ENCODE results near the gene SLC39A7. TPM values are rescaled to one million over a fixed set of nuclear protein-coding genes. Genes with fewer than 3 reads are reported as not detected.

The SLC39A7 gene
- total RNA-seq, 4 donors from 2014 or later: 45.4 to 61.3 (median 58.1) TPM

DNA sequence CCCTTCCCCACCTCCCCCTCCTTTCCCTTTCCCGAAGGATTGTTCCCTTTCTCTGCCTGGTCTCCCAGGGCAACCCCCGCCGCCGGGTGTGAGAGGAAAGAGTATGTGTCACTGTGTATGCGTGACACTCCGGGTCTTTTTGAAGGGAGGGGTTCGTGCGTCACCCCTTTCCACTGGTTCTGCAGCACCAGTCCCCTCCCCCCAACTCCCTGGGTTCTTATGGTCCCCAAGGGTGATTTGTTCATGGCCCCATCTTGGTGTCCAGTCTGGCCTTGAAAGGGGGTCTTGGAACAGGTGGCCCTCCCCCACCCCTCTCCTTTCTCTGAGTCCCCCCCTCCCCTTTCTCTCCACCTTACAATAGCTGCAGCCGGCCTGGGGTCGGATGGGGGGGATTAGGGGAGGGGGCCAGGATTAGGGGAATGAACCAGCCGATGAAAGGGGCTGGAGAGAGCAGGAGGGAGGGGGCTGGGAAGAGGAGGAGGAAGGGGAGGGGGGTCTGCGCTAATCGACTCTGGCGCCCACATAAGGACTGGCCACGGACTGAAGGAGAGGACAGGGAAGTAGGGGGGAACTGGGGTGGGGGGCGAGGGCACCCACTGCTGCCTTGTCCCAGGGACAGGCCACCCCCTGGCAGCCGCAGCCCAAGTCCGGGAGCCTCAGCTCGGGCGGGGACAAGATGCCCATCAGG lies 6.3 kb downstream of the SLC39A7 start:
- no peaks in the 10 kb centered on the region for H3K27me3 ChIP-seq
- H3K9me3 ChIP-seq: no peaks in the 10 kb centered on the region
- peak overlapping the region; percentile 87 to 97 (median 90) for H3K4me3 ChIP-seq
- H3K36me3 ChIP-seq: peaks cover 0 to 46% (median 0%) of the 10 kb centered on the region in 3 donors
- H3K27ac ChIP-seq: peak overlapping the region; percentile 93 to 98 (median 97)
- WGBS, 2 donors: 15 to 18% methylated on average over 20 of the region's 20 CpGs
- no peak for TF ChIP-seq POLR2A (IDR thresholded peaks at IDR 0.05)
- no peak for TF ChIP-seq EP300 (IDR thresholded peaks at IDR 0.05)
- TF ChIP-seq, protein P1, sequence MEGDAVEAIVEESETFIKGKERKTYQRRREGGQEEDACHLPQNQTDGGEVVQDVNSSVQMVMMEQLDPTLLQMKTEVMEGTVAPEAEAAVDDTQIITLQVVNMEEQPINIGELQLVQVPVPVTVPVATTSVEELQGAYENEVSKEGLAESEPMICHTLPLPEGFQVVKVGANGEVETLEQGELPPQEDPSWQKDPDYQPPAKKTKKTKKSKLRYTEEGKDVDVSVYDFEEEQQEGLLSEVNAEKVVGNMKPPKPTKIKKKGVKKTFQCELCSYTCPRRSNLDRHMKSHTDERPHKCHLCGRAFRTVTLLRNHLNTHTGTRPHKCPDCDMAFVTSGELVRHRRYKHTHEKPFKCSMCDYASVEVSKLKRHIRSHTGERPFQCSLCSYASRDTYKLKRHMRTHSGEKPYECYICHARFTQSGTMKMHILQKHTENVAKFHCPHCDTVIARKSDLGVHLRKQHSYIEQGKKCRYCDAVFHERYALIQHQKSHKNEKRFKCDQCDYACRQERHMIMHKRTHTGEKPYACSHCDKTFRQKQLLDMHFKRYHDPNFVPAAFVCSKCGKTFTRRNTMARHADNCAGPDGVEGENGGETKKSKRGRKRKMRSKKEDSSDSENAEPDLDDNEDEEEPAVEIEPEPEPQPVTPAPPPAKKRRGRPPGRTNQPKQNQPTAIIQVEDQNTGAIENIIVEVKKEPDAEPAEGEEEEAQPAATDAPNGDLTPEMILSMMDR (IDR thresholded peaks at IDR 0.05): no peak
- H3K4me1 ChIP-seq: peaks cover 3 to 60% (median 30%) of the 10 kb centered on the region in 4 donors
- no peak for DNase-seq (ENCODE audit: low spot score in 2 of 2)

DNA sequence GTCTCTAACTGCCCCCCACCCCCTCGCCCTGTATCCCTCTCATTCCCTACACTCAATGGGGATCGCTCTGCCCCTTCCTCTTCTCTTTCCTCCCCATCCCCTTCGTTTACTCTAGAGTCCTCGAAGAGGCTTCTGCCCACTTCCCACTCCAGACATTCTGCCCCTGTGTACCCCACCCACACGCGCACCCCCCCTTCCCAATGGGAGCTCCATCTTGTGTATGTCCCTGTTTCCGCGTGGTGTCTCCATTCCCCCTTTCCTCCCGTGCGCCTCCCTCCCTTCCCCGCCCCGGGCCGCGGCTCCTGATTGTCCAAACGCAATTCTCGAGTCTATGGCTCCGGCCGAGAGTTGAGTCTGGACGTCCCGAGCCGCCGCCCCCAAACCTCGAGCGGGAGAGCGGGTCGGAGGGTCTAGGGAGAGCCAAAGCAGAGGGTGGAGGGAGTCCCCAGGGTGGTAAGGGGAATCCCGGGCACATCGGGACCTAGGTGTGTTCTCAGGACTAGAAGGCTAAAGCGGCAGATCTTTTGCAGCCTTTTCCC lies 7.0 kb downstream of the SLC39A7 start:
- peak in 1 of 2 donors; percentile 54 for DNase-seq (ENCODE audit: low spot score in 2 of 2)
- WGBS, 2 donors: 1 to 2% methylated on average over 28 to 29 of the region's 29 CpGs
- peaks cover 0 to 60% (median 26%) of the 10 kb centered on the region in 4 donors for H3K4me1 ChIP-seq

DNA sequence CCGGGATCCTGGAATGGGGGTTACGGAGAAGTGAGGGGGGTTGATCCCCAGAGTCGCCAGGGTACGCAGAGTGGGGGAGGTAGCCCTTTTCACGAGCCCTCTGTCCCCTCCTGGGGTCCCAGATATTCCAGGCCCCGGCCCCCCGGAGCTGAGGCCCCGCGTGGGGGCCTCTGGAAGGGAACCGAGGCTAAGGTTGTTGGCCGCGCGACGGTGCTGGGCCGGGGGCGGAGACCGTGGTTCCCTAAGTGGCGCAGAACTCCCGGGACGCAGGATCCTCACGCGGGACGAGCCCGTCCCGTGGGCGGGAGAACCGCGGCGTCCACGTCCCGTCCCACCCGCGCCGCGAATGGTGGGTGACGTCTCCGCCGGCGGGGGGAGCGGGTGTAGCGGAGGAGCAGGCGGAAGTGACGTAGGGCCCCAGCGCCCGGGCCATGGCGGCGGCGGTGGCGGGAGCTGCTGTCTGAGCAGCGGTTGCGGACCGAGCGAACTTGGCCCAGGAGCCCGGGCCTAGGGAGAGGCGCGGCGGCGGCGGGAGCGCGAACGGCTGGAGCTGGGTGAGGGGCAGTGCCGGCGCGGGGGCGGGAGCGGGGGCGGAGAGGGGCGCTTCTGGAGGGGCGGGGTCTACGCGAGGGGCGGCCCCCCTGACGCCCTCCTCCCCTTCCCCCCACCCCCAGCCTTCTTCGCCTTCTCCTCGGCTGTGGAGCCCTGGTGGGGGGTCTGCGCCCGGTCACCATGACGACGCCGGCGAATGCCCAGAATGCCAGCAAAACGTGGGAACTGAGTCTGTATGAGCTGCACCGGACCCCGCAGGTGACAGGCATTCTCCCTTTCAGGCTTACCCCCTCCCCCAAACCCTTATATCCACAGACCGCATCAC lies 7.7 kb downstream of the SLC39A7 start, which contains the start of gene RING1:
RING1 (plus strand) TSS at position 410 of the 877 bp plus-strand sequence; CDS start at position 733, 323 bp downstream.
- Histone ChIP-seq H3K4me3 (peak within 1 kb of the TSS; percentile 87 to 97 (median 90)), H3K27ac (peak within 1 kb of the TSS; percentile 93 to 98 (median 97)), H3K9me3 (no peaks in the 10 kb centered on the region), H3K36me3 (peaks cover 0 to 36% (median 0%) of the 10 kb centered on the region in 3 donors), H3K4me1 (peaks cover 0 to 60% (median 33%) of the 10 kb centered on the region in 4 donors), H3K27me3 (peaks cover 0 to 4% of the 10 kb centered on the region in 2 donors)
- TF ChIP-seq, protein P1 (IDR thresholded peaks at IDR 0.05): peak in 1 of 5 experiments; percentile 35
- peak; percentile 97 to 99 for TF ChIP-seq POLR2A (IDR thresholded peaks at IDR 0.05)
- TF ChIP-seq EP300 (IDR thresholded peaks at IDR 0.05): peak; percentile 92 to 100
- 1% methylated on average over 39 to 44 of the region's 86 CpGs for WGBS, 2 donors
- peak; percentile 83 to 86 for DNase-seq (ENCODE audit: low spot score in 2 of 2)

More for the DNA sequence above, 7.0 kb downstream of the SLC39A7 start:
- Histone ChIP-seq H3K9me3 (no peaks in the 10 kb centered on the region), H3K36me3 (peaks cover 0 to 43% (median 0%) of the 10 kb centered on the region in 3 donors), H3K27ac (peak overlapping the region; percentile 93 to 98 (median 97)), H3K4me3 (peak overlapping the region; percentile 87 to 97 (median 90)), H3K27me3 (no peaks in the 10 kb centered on the region)
- TF ChIP-seq EP300 (IDR thresholded peaks at IDR 0.05): no peak
- TF ChIP-seq, protein P1 (IDR thresholded peaks at IDR 0.05): no peak
- TF ChIP-seq POLR2A (IDR thresholded peaks at IDR 0.05): no peak

DNA sequence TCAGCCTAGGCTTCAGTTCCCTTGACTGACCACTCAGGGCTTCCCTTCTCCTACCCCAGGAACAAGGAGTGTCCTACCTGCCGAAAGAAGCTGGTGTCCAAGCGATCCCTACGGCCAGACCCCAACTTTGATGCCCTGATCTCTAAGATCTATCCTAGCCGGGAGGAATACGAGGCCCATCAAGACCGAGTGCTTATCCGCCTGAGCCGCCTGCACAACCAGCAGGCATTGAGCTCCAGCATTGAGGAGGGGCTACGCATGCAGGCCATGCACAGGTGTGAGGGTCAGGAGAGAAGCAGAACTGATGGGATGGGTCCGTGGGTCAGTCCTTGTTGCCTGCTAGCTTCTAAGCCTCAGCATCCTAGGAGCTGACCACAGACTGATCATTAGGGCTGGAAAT lies 9.2 kb downstream of the SLC39A7 start:
- Histone ChIP-seq H3K9me3 (no peaks in the 10 kb centered on the region), H3K4me1 (peaks cover 0 to 54% (median 28%) of the 10 kb centered on the region in 4 donors)
- TF ChIP-seq EP300 (IDR thresholded peaks at IDR 0.05) (no peak), POLR2A (IDR thresholded peaks at IDR 0.05) (no peak)
- TF ChIP-seq, protein P1 (IDR thresholded peaks at IDR 0.05): no peak

More for the DNA sequence above, 9.2 kb downstream of the SLC39A7 start:
- Histone ChIP-seq H3K36me3 (peaks cover 0 to 30% (median 0%) of the 10 kb centered on the region in 3 donors), H3K4me3 (no peak overlapping the region), H3K27me3 (peaks cover 0 to 19% of the 10 kb centered on the region in 2 donors), H3K27ac (no peak overlapping the region)
- no peak for DNase-seq (ENCODE audit: low spot score in 2 of 2)
- whole genome bisulfite sequencing, 2 donors: 91 to 94% methylated on average over 10 of the region's 10 CpGs
